NCI-H69 (cell line): ENCODE data around the gene METTL21C.

Experiments used
- DNase-seq: peaks from one replicate; lab custom pipeline; 2025; lab: John Stamatoyannopoulos, UW

METTL21C gene

DNA sequence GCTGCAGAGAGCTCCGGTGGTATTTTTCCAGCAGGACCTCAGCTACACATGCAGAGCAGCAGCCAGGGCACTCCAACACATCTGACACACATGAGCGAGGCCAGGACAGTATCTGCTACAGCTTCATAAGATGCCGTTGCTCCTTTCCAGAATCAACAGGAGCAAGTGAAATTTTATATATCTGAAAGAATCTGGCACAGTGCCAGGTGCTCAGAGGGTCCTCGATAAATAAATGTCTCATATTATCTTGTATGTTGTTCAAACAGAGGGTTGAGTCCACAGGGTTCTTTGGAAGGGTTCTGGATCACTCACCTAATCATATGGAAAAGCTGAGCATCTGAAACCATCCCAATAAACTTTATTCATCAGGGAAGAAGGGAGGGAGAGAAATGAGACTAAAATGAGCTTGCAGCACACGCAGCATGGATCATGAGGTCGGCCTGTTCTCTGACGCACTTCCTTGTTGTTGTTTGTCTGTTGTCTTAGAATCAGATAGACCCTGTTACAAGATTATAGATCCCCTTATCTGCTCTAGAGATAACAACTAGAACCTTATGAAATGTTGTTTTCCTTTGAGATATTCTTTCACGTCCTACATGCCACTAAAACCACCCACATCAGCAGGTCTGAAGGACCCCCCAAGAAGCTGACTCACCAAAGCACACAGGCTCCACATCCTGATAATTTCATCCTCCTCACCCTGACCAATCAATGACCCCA lies 3.2 kb upstream of the METTL21C start:
- DNase-seq: peak; percentile 17

DNA sequence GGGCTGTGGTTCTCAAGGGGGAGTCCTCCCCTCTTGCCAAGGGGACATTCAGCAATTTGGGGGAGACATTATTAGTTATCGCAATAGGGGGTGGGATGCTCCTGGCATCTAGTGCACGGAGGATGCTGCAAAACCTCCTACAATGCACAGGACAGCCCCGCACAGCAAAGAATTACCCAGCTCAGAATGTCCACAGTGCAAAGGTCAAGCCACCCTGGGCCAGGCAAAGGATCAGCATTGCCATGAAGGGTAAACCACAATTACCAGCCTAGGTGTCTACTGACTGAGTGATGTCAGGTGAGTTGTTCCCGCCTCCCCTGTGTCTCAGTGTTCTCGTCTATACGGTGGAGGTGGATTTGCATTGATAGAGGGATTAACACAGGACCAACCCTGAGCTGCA lies 2.4 kb upstream of the METTL21C start:
- no peak for DNase-seq

DNA sequence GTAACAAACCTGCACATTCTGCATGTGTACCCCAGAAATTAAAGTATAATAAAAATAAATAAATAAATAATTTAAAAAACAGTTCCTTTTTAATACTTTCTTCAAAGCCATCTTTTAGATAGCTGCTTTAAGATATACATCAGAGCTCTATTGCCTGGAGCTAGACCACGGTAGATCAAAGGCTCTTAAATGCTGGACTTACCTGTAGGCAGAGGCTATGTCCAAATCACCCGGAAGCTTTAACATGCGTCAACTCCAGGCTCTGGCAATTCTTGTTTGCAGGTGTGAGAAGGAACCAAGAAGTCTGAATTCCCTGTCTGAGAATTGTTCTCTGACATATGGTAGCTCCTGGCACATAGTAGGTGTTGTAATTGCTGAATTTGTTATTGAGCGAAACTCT lies 1.6 kb upstream of the METTL21C start:
- DNase-seq: no peak

DNA sequence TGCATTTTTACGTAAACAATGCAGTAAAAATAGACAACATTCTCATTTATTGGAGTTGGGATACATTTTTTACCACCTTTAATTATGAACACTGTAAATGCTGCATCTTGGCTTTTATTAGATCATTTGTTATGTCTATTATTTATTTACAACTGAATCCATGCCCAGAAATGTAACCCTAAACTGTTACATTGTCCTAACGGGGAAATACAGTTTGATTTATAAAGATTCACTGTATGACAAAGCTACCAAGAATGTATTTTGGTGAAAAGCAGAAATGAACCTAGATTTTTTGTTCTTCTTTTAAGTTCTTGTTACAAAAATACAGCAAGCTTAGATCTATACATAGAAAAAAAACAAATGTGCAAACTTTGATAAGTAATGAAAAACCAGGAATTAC lies 1.1 kb downstream of the METTL21C start:
- no peak for DNase-seq

DNA sequence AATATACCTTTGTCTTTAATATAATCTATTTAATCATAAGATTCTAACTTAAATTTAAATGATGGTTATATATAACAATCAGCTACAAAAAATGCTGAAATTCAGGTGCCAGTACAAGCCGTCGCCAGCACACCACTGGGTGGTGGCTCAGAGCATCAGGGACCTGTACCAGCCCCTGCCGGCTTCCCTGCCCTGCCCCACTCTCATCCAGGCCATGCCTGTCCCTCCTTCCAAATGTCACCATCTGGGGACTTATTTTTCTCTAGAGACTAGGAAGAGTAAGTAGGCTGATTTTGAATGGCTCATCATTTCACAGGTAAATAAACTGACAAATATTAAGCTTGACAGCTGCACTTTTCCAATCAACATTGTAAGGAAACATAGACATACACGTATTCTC lies 1.6 kb downstream of the METTL21C start:
- DNase-seq: peak; percentile 45

DNA sequence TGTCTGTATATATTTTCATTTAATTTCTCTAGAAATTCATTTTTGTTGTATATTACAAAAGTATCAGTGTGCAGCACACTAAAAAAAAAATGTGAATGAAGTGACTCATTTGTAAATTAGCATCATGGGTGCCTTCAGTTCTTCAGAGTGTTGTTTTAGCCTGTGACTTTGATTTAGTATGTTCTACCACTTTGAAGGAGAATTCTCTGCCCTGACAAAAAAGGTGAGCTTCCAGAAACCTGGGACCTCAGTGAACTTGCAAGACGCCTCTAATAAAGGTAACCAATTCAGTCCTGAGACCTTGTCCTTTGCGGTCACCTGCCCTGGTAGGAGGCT lies 2.4 kb downstream of the METTL21C start:
- peak; percentile 23 for DNase-seq

DNA sequence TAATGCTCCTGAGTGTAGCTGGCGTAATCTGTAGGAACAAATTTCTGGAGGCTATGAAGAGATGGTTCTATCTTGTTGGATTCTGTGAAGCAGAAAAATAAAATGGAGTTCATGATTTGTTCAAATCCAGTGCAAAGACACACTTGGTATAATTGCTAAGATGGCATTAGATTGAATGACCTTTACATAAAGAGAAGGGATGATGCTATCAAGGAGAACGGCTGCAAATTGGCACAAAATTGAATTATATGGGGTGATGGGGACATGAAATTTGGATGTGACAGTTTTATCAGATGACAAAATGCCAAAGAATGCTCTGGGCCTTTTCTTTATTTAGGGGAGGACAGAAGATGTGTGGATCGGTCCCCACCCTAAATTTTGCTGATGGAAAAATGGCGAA lies 4.0 kb downstream of the METTL21C start:
- DNase-seq: no peak

DNA sequence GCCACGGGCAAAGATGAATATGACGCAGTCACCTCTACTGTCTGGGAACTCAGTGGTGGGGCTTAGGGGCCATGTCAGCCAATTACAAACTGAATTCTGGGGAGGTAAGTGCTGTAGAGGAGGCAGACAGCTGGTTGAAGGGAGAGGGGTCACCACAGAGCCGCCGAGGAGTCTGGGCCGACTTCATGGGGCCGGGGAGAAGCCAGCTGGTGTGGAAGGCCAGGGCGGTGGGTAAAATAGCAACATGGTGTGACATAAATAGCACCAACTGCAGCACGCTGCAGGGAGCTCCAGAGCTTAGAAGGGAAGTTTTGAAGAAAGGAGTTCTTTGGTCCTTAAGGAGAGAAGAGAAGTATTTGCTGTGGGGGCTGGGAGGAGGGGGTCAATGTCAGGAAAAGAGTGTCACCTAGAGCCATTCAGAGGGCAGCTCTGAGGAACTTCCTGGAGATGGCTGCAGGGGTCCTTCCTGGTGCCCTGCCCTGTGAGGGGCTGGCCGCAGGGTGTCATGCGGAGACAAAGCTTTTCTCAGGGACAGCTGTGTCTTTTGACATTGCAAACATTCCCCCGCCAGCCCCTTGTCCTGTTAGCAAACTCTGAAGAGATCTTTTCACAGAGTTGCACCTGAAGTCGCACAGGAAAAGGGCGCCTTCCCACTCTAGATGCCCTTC lies 6.4 kb downstream of the METTL21C start:
- DNase-seq: peak; percentile 18

DNA sequence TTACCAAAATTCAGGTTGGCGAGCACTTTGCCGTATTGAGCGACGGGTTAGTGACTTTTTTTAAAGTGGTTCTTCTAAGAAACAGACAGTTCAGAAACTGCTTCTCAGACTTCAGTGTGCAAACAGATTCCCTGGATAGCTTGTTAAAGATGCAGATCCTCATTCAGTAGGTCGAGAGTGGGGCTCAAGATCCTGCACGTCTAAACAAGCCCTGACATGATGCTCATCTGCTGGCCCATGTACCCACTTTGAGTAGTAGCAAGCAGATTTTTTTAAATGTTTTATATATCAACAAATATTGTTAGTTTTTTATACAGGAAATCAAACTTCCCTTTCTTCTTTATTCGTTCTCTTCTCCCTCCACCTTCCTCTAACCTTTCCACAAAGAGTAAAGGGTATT lies 7.3 kb downstream of the METTL21C start:
- no peak for DNase-seq

DNA sequence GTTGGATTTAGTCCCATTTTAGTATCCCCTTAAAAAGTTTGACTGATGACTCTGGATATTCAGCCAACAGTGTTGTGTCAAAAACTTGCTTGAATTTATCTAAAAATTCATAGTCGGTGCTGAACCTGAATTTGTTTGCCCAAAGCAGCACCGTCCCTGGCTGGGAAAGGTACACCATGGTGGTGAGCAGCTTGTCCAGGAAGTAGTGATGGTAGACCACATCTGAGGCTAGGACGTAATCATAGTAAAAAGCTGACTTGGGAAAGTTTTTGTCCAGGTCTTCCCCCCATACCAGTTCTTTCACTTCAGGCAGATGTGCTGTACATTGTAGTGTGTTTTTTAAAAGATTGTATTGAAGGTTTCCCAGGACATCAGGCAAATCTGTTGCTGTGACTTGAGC lies 8.8 kb downstream of the METTL21C start:
- DNase-seq: no peak

DNA sequence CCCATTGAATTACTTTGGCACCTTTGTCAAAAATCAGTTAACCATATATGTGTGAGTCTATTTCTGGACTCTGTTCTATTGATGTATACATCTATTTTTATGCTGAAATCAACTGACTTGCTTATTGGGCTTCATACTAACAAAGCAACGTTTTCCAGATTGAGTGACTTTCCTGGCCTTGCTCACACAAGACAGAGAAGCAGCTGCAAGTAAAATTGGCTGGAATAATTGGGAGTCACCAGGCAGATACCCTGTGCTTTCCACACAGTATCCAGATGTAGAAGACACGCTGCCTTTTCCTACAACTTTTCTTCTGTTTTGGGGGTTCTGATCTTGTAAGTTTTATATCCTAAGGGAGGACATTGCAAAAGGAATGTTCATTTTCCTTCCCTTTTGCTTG lies 11.2 kb downstream of the METTL21C start:
- DNase-seq: no peak

DNA sequence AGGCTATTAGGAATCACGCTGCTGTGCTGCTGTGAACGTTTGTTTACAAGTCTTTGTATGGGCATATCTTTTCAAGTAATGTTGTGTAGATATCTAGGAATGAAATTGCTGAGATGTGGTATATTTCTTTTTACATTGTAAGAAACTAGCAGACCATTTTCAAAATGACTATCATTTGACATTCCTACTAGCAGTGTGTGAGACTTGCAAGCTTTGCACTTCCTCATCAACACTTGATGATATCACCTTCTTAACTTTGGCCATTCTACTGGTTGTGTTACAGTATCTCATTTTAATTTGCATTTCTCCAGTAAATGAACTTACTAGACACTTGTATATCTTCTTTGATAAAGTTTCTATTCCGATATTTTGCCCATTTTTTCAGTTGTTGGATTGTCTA lies 12.1 kb downstream of the METTL21C start:
- no peak for DNase-seq

DNA sequence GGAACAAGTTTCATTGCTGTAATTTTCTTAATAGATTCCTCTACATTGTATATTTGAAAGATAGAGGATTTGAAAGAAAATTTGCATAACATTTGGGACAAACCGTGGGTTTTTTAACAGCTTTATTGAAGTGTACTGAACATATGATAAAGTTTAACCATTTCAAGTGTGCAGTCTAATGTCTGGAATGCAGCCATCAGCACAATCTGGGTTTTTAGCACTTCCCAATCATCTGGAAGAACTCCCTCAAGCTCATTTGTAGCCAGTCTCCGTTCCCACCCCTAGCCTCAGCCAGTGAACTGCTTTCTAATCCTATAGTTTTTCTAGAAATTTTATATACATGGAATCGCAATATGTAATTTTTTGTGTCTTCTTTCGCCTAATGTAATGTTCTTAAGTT lies 12.6 kb downstream of the METTL21C start:
- DNase-seq: no peak

DNA sequence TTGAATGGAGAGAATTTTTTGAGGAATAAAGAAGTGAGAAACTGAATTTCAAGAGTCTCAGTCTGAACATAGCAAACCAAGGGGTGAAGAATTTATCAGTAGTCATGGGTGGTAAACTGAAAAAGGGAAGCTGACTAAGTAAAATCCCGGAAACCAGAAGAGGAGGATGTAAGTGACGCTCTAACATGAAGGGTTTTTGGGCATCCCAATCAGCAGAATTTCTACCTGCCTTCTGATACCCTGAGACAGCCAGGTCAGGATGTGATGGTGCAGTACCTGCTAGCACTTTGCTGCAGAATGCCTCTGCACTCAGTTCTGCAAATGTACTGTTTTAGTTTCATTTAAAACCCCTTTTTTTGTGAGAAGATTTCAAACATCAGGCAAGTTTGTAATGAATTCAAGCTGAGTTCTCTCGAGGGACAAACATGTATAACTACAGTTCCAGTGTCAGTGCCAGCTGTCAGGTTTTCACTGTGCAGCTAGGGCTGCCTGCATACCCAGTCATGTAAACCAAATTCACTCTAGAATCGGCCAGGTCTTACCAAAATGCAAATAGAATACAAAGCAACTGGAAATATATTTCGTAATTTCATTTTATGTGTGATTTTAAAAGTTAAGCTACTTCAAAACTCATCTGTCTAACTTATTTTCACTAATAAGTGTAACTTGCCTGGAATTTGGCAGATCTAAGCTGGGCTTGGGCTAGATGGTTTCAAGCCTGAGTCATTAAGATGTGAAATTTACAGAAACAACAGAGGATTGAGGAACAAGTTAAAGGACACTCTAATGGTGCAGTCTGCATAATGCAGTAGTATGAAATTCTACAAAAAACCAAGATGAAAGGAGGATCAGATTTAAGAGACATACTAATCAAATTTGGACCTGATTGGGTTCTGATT lies 13.8 kb downstream of the METTL21C start:
- DNase-seq: peak; percentile 26

DNA sequence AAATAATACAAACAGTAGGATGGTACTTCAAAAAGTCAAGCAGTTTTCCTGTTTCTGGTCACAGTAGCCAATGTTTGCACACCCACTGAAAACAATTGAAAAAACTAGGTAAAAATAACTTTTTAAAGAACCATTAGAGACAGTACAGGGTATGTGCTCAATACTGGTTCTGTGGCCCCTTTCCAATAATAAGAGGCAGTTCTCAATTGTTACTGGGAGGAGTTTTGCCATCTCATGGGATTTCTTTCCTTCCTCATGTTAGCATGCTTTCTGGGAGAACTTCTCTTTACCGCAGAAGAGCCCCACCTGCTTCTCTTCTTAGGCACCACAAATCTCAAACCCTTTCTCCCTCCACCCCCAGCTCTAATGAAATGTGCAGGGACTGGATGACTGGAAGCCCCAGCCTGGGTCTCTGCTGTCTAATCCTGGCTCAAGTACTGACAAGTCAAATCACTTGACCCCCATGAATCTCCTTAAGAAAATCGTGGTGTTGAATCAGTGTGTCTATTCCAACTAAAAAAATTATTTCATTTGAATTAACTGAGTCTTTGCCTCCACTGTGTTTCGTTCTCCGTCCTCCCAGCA lies 14.6 kb downstream of the METTL21C start:
- DNase-seq: no peak

DNA sequence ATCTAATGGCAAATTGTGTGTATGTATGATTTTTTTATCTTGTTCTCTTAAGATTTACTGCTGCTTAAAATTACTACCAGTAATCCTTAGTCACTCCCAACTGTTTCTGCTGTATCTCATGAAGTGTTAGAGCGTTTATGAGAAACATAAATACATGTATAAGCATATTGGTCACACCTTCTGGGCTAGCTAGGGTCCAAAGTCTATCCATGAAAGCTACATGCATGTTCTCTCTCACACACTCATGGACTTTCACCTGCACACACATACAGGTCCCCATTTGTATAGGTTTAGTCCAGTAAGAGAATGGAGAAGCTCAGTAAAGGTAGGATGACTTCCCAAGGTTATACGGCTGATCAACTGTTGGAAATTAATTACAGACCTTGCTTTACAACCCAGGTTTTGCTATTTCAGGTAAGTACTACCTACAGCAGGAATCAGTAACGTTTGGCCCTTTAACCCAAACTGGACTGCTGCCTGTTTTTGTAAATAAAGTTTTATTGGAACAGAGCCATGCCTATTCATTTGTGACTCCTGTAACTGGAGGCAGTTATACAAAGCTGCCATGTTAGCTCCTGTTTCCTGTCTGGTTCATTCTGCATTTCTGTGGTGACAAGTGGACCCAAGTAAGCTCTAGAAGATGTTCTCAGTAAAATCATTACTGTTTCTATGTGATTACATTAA lies 15.3 kb downstream of the METTL21C start:
- DNase-seq: peak; percentile 36

DNA sequence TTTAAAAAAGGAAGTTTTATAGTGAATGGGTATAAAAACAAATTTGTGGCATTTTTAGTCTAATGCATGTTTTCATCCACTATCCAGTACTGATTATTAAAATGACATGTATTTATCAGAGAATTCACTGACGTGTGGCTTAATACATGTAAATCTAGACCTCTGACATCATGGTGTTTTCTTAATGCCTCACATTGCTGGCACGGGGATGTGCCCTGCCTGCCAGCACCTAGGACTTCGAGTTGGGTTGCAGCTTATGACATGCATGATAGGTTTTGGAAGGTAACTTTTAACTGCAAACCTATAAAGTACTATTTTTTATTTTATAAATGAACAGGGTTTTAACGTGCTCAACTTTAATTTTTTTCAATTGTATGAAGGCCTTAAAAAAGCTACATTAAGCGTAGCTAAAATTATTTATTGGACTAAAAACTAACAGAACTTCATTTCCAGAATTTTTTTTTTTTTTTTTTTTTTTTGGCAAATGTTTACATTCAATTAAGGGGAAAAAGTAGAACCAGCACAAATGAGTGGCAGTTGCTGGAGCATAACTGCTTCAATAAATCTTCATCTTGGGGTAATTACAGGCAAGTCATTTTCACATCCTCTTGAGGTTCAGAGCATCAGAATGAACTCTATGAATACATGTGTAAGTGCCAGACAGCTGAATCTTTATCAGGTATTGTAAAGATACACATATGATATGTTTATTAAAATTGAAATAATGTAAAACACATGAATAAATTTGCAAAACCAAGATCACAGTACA lies 16.3 kb downstream of the METTL21C start:
- DNase-seq: peak; percentile 64

DNA sequence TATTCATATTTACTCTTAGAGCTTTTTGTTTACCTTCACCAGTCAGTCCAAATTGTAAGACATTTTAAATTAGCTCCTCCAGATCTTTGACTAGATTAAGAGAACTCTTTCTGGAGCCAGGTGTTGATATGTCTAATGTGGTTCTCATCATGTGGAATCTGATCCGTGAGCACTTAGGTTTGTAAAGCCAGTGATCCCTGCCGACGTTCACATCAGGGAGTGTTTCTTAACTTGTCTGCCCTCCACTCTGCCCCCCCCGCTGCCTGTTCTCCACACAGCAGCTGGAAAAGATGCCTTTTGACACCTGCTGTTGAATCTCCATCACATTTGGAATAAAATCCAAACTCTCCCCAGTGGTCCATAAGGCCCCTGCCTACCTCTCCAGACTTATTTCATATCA lies 17.7 kb downstream of the METTL21C start:
- peak; percentile 90 for DNase-seq

DNA sequence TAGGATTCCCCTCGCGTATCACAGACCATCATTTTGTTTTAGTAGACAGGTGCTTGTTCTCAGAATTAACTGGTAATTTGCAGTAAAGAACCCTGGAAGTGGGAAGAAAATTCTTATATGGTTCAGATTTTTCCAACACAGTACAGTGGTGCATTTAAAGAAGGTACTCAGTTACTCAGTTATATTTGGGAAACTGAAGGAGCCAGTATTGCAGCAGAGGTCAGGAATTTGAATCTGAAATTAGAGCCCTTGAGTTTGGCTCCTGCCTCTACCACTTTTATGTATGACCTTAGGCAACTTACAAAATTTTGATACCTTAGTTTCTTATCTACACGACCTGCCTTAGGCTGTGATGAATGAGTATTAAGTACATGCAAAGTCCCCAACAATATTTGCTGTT lies 19.7 kb downstream of the METTL21C start:
- no peak for DNase-seq

DNA sequence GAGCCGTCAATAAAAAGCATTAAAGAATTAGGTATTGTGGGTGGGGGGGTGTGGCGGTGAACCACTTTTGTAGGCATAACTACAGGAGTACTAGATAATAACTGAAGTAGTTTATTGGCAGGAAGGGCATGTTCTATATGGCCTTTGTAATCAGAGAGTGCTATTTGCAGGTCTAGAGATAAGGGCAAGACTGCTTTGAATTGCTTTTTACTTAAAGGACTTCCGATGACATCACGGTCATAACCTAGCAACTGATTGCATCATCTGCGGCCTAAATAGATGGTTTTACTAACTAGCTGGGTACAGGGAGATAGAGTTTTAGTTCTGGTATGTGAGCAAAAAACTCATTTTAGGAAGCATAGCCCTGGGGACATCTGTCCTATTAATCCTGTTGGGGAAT lies 24.7 kb downstream of the METTL21C start:
- no peak for DNase-seq

DNA sequence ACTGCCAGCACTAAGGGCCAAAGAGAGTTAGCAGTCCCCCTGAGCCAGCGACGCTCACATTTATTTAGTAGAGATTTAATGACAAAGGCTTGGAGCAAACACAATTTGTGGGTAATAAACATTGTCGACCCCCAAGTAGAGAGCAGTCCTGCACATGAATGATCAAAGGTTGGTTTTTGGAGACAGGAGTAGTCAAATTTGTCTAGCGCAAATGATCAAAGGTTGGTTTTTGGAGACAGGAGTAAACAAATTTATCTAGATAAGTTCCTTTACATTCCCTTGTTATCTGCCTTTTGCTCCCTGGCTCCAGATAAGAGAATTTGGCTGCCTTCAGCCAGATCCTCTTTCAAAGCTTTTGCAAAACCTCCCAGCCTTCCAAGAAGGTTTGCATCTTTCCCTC lies 26.9 kb downstream of the METTL21C start:
- DNase-seq: no peak
